Measurements from ENCODE around the gene UPF1. TPM values are rescaled to one million over a fixed set of nuclear protein-coding genes. Genes with fewer than 3 reads are reported as not detected.

UPF1 gene
- total and polyA plus RNA-seq, 3 experiments from 2014 or later = 24.6 to 97.2 (median 96.8) TPM

GRCh38 chr19:18869023-18869618, 37.4 kb downstream of the UPF1 start:
- no peak for DNase-seq
- Mint-ChIP-seq H3K4me1 (peaks cover 8 to 16% (median 13%) of the 10 kb centered on the region in 3 donors), H3K36me3 (peaks cover 0 to 39% (median 10%) of the 10 kb centered on the region in 3 donors), H3K27ac (no peak overlapping the region), H3K27me3 (peaks cover 0 to 8% of the 10 kb centered on the region in 2 donors), H3K9me3 (no peaks in the 10 kb centered on the region), H3K4me3 (no peak overlapping the region)
- ChIA-PET POLR2A (no interaction called here), CTCF (no interaction called here)
- Histone ChIP-seq H3K27ac (ENCODE audit: low read depth, low read length) (no peak overlapping the region), H3K9me3 (ENCODE audit: low read length) (no peaks in the 10 kb centered on the region), H3K36me3 (ENCODE audit: insufficient read depth, low read length) (peaks cover 13% of the 10 kb centered on the region), H3K4me1 (ENCODE audit: insufficient read depth, low read length) (no peaks in the 10 kb centered on the region), H3K27me3 (ENCODE audit: insufficient read depth, low read length, poor library complexity, severe bottlenecking) (no peaks in the 10 kb centered on the region), H3K4me3 (ENCODE audit: low read length) (no peak overlapping the region)

DNA sequence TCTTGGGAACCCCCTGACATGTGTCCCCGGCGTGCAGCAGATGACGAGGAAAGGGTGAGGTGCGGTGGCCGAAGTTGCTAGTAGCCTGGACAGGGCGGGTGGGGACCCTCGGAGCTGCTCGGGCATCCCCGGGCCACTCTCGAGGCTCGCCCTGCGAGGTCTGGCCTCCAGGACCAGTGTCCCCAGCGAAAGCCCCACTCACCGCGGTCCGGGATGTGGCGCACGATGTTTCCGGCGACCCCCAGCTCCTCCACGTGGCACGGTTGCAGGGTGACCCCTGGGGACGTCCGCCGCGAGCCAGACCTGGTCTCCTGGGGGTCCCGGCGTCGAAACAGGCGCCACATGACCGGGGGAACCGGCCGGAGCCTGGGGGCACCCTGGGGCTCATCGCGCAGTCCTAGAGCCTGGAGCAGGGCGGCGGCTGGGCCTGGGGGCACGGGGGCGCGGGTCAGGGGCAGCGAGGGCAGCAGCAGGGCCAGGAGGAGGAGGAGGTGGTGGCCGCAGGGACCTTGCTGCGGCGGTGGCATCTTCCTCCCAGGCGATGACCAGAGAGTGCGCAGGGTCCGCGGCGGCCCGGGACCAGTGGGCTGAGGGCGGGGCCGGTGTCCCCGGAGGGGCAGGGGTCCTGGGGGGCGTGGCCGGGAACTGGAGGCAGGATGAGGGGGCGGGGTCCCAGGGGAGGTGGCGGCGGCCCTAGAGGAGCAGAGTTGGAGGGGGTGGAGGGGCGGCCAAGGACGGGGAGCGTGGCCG, 38.2 kb downstream of the UPF1 start:
- Mint-ChIP-seq H3K36me3 (peaks cover 0 to 32% (median 8%) of the 10 kb centered on the region in 3 donors), H3K9me3 (no peaks in the 10 kb centered on the region), H3K4me1 (peaks cover 8 to 16% (median 13%) of the 10 kb centered on the region in 3 donors), H3K4me3 (no peak overlapping the region), H3K27me3 (peaks cover 0 to 8% of the 10 kb centered on the region in 2 donors), H3K27ac (no peak overlapping the region)
- Histone ChIP-seq H3K36me3 (ENCODE audit: insufficient read depth, low read length) (peaks cover 13% of the 10 kb centered on the region), H3K4me3 (ENCODE audit: low read length) (no peak overlapping the region), H3K27ac (ENCODE audit: low read depth, low read length) (no peak overlapping the region), H3K27me3 (ENCODE audit: insufficient read depth, low read length, poor library complexity, severe bottlenecking) (no peaks in the 10 kb centered on the region), H3K9me3 (ENCODE audit: low read length) (no peaks in the 10 kb centered on the region), H3K4me1 (ENCODE audit: insufficient read depth, low read length) (no peaks in the 10 kb centered on the region)
- ChIA-PET CTCF (no interaction called here), POLR2A (no interaction called here)
- DNase-seq = no peak

- Mint-ChIP-seq H3K27me3 (peaks cover 0 to 8% of the 10 kb centered on the region in 2 donors), H3K27ac (peak overlapping the region in 1 of 8 donors; percentile 43), H3K36me3 (peaks cover 0 to 25% (median 8%) of the 10 kb centered on the region in 3 donors), H3K4me1 (peaks cover 8 to 16% (median 13%) of the 10 kb centered on the region in 3 donors), H3K4me3 (peak overlapping the region in 3 of 7 donors; percentile 31 to 67 (median 46)), H3K9me3 (no peaks in the 10 kb centered on the region)
- POLR2A ChIA-PET = interaction anchor here (0.7 kb wide), 1 partner anchor 277 kb away, joined by 4 read pairs; no protein-coding TSS in a partner anchor
- Histone ChIP-seq H3K27ac (ENCODE audit: low read depth, low read length) (no peak overlapping the region), H3K4me1 (ENCODE audit: insufficient read depth, low read length) (no peaks in the 10 kb centered on the region), H3K4me3 (ENCODE audit: low read length) (no peak overlapping the region), H3K36me3 (ENCODE audit: insufficient read depth, low read length) (peaks cover 11% of the 10 kb centered on the region), H3K9me3 (ENCODE audit: low read length) (no peaks in the 10 kb centered on the region), H3K27me3 (ENCODE audit: insufficient read depth, low read length, poor library complexity, severe bottlenecking) (no peaks in the 10 kb centered on the region)
- no peak for DNase-seq
- CTCF ChIA-PET = interaction anchor here (0.6 kb wide), 1 partner anchor 42 kb away, joined by 3 read pairs; no protein-coding TSS in a partner anchor
Measured at GRCh38 chr19:18870531-18871172, 38.9 kb downstream of the UPF1 start.

- Mint-ChIP-seq H3K9me3 (no peaks in the 10 kb centered on the region), H3K36me3 (peaks cover 0 to 17% (median 5%) of the 10 kb centered on the region in 3 donors), H3K4me3 (peak overlapping the region in 2 of 7 donors; percentile 36 to 52), H3K27me3 (peaks cover 0 to 8% of the 10 kb centered on the region in 2 donors), H3K27ac (peak overlapping the region in 1 of 8 donors; percentile 85), H3K4me1 (peaks cover 8 to 16% (median 13%) of the 10 kb centered on the region in 3 donors)
- no peak overlapping the region for H3K27ac ChIP-seq (ENCODE audit: low read depth, low read length)
- H3K36me3 ChIP-seq (ENCODE audit: insufficient read depth, low read length) = peaks cover 7% of the 10 kb centered on the region
- H3K27me3 ChIP-seq (ENCODE audit: insufficient read depth, low read length, poor library complexity, severe bottlenecking) = no peaks in the 10 kb centered on the region
- H3K4me3 ChIP-seq (ENCODE audit: low read length) = no peak overlapping the region
- no peak for DNase-seq
- ChIA-PET CTCF (no interaction called here), POLR2A (interaction anchor here (0.7 kb wide), 1 partner anchor 278 kb away, joined by 4 read pairs; no protein-coding TSS in a partner anchor)
- no peaks in the 10 kb centered on the region for H3K4me1 ChIP-seq (ENCODE audit: insufficient read depth, low read length)
- no peaks in the 10 kb centered on the region for H3K9me3 ChIP-seq (ENCODE audit: low read length)
Measured at GRCh38 chr19:18871543-18871942, 39.8 kb downstream of the UPF1 start.

DNA sequence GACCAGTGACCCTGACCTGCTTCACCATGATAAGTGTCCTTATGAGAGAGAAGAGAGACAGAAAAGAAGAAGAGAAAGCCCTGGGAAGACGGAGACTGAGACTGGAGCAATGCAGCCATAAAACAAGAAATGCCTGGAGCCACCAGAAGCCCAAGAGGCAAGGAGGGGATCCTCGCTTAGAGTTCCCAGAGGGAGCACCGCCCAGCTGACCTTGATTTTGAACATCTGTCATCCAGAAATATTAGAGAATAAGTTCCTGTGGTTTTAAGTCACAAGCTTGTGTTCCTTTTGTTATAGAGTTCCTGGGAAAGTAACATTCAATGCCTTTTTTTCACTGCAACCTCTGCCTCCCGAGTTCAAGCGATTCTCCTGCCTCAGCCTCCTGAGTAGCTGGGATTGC, 44.0 kb downstream of the UPF1 start:
- CTCF ChIA-PET = interaction anchor here (1.2 to 3.4 kb wide), 2 partner anchors 9 to 28 kb away, joined by 3 to 12 read pairs; no protein-coding TSS in a partner anchor
- Mint-ChIP-seq H3K4me1 (peaks cover 4 to 9% (median 8%) of the 10 kb centered on the region in 3 donors), H3K36me3 (no peaks in the 10 kb centered on the region), H3K9me3 (no peaks in the 10 kb centered on the region), H3K27ac (peak overlapping the region in 1 of 8 donors; percentile 67), H3K4me3 (no peak overlapping the region), H3K27me3 (peaks cover 0 to 8% of the 10 kb centered on the region in 2 donors)
- Histone ChIP-seq H3K9me3 (ENCODE audit: low read length) (no peaks in the 10 kb centered on the region), H3K36me3 (ENCODE audit: insufficient read depth, low read length) (no peaks in the 10 kb centered on the region), H3K27me3 (ENCODE audit: insufficient read depth, low read length, poor library complexity, severe bottlenecking) (no peaks in the 10 kb centered on the region), H3K27ac (ENCODE audit: low read depth, low read length) (no peak overlapping the region), H3K4me1 (ENCODE audit: insufficient read depth, low read length) (no peaks in the 10 kb centered on the region), H3K4me3 (ENCODE audit: low read length) (no peak overlapping the region)
- DNase-seq = no peak
- POLR2A ChIA-PET = no interaction called here

DNA sequence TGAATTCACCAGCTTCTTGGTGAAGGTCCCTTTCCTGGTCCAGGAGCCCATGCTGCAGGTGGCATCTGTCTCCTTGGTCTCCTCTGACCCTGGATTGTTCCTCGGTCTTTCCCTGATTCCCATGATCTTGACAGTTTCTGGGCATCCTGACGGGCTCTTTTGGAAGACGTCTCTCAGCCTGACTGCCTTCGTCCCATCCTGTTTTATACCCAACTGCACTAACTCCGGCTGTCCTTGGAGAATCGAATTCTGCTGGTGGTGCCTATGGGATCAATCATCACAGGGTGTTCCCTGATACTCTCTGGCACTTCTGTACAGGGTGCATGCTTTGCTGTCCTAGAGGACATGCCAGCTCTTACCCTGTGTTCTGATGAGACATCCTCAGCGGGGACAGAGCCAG, 45.1 kb downstream of the UPF1 start:
- Histone ChIP-seq H3K36me3 (ENCODE audit: insufficient read depth, low read length) (no peaks in the 10 kb centered on the region), H3K9me3 (ENCODE audit: low read length) (no peaks in the 10 kb centered on the region), H3K4me1 (ENCODE audit: insufficient read depth, low read length) (no peaks in the 10 kb centered on the region), H3K4me3 (ENCODE audit: low read length) (no peak overlapping the region), H3K27ac (ENCODE audit: low read depth, low read length) (no peak overlapping the region), H3K27me3 (ENCODE audit: insufficient read depth, low read length, poor library complexity, severe bottlenecking) (no peaks in the 10 kb centered on the region)
- no peaks in the 10 kb centered on the region for H3K9me3 Mint-ChIP-seq
- H3K4me3 Mint-ChIP-seq = no peak overlapping the region
- no peaks in the 10 kb centered on the region for H3K36me3 Mint-ChIP-seq
- no peak for DNase-seq
- CTCF ChIA-PET = interaction anchor here (1.3 to 3.4 kb wide), 2 partner anchors 10 to 30 kb away, joined by 4 to 12 read pairs; no protein-coding TSS in a partner anchor
- POLR2A ChIA-PET = no interaction called here
- peaks cover 0 to 2% (median under 1%) of the 10 kb centered on the region in 3 donors for H3K4me1 Mint-ChIP-seq
- peaks cover 0 to 4% of the 10 kb centered on the region in 2 donors for H3K27me3 Mint-ChIP-seq
- peak overlapping the region in 1 of 8 donors; percentile 83 for H3K27ac Mint-ChIP-seq

DNA sequence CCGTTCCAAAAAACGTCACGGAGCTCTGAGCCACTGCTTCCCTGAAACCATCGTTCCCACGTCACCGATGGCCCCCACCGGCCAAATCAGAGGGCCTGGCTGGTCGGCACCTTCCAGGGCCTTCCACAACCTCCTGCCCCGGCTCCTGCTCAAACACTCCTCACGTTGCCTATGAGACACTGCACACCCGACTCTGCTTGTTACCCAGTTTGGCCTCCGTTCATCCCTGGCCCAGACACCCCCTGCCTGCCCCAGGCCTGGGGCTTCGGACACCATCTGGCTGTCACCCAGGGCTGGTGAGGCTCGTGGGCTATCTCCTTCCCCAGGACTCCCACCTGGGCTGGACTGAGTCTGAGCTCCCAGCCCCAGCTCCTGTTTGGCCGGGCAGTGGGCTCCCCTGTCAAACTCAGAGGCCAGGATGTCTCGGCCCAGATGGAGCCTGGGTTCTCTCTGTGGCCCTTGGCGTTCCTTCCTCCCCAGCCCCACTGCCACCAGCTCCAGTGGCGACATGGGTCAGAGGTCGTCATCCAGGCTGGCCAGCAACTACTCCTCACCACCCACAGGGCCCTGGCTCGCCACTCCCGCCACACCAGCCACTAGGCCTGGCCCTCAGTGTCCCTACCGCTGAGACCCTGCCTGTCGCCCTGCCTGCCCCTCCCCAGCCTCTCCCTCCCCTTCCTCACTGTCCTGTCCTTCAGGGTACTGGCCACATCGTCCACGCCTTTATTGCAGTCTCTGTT, 46.5 kb downstream of the UPF1 start:
- H3K36me3 Mint-ChIP-seq = no peaks in the 10 kb centered on the region
- Histone ChIP-seq H3K36me3 (ENCODE audit: insufficient read depth, low read length) (no peaks in the 10 kb centered on the region), H3K27ac (ENCODE audit: low read depth, low read length) (no peak overlapping the region), H3K9me3 (ENCODE audit: low read length) (no peaks in the 10 kb centered on the region), H3K27me3 (ENCODE audit: insufficient read depth, low read length, poor library complexity, severe bottlenecking) (no peaks in the 10 kb centered on the region), H3K4me1 (ENCODE audit: insufficient read depth, low read length) (no peaks in the 10 kb centered on the region), H3K4me3 (ENCODE audit: low read length) (no peak overlapping the region)
- no peak overlapping the region for H3K27ac Mint-ChIP-seq
- peaks cover 0 to 1% of the 10 kb centered on the region in 2 donors for H3K27me3 Mint-ChIP-seq
- no peaks in the 10 kb centered on the region for H3K9me3 Mint-ChIP-seq
- no peaks in the 10 kb centered on the region for H3K4me1 Mint-ChIP-seq
- ChIA-PET CTCF (interaction anchor here (1.3 kb wide), 1 partner anchor 31 kb away, joined by 4 read pairs; no protein-coding TSS in a partner anchor), POLR2A (no interaction called here)
- no peak for DNase-seq
- no peak overlapping the region for H3K4me3 Mint-ChIP-seq
